Fibroblast of gingiva (primary cell): Measurements from ENCODE around the gene OR5M11.
"Not testable (repeated sequence)": the region's sequence is repeated elsewhere in the genome, so short reads cannot be mapped to it uniquely, and the experiment has no call there.

Experiments
- DNase-seq: peaks from one replicate; pipeline ENCODE4 v3.0.0-alpha.2; 2011; ENCODE audit warnings: low read depth

The OR5M11 gene

GRCh38 chr11:56543157-56543556 is at the start of gene OR5M11:
Gene OR5M11, minus strand, starts transcription at chr11:56543257. Its CDS starts 0 bp downstream, at chr11:56543257.
- DNase-seq = no peak

GRCh38 chr11:56592088-56592717 is 49.1 kb upstream of the OR5M11 start:
- not testable (repeated sequence) for DNase-seq

GRCh38 chr11:56577621-56578020 is 34.6 kb upstream of the OR5M11 start, which contains the start of gene OR5M10:
Gene OR5M10, minus strand, starts transcription at chr11:56577721. Its CDS starts 0 bp downstream, at chr11:56577721.
- no peak for DNase-seq

- no peak for DNase-seq
Measured at GRCh38 chr11:56558574-56558973, 15.5 kb upstream of the OR5M11 start.

GRCh38 chr11:56554691-56555090 is 11.6 kb upstream of the OR5M11 start:
- DNase-seq = not testable (repeated sequence)

- DNase-seq = no peak
Measured at GRCh38 chr11:56545531-56545930, 2.5 kb upstream of the OR5M11 start.

GRCh38 chr11:56543739-56544138 is 682 bp upstream of the OR5M11 start:
- no peak for DNase-seq

GRCh38 chr11:56533054-56533740 is 9.9 kb downstream of the OR5M11 start:
- no peak for DNase-seq

GRCh38 chr11:56531856-56532255 is 11.2 kb downstream of the OR5M11 start:
- DNase-seq = no peak

GRCh38 chr11:56522008-56522407 is 21.0 kb downstream of the OR5M11 start:
- no peak for DNase-seq

GRCh38 chr11:56513280-56513679 is 29.8 kb downstream of the OR5M11 start:
- DNase-seq = no peak

- DNase-seq = no peak
Measured at GRCh38 chr11:56509439-56509838, 33.6 kb downstream of the OR5M11 start.

GRCh38 chr11:56497010-56497409 is 46.0 kb downstream of the OR5M11 start:
- DNase-seq = no peak

GRCh38 chr11:56495117-56495516 is 47.9 kb downstream of the OR5M11 start:
- DNase-seq = no peak
